Stomach (tissue), 4 donors: ENCODE measurements around the gene KLK11.

Experiments used
- CTCF ChIP-seq, 7 experiments: fragments of 450-650 bp in 4 of 7; fragments of 200-600 bp in 3 of 7; sonication (generic) in 3 of 7; IDR thresholded peaks; one replicate each; pipeline ENCODE4 v1.5.1; 2016 to 2019; ENCODE audit warnings: antibody characterized with exemption in 7 of 7, control low read depth in 2 of 7, mild to moderate bottlenecking in 1 of 7
- POLR2A ChIP-seq, 4 donors: fragments of 450-650 bp; IDR thresholded peaks; one replicate each; pipeline ENCODE4 v1.6.1; 2016; ENCODE audit warnings: antibody characterized with exemption in 4 of 4, control low read depth in 2 of 4, mild to moderate bottlenecking in 1 of 4, moderate library complexity in 1 of 4

GRCh38 chr19:50998061-50998460 lies 28.4 kb downstream of the KLK11 start:
- TF ChIP-seq CTCF (IDR thresholded peaks at IDR 0.05) (no peak), POLR2A (IDR thresholded peaks at IDR 0.05) (no peak)
